Measurements from ENCODE around the gene EIF3D.
A peak's percentile ranks its signal among the peaks of the same experiment; 100 is the strongest.

GRCh38 chr22:36528795-36529751, at the start of gene EIF3D:
- TF ChIP-seq CTCF (IDR thresholded peaks at IDR 0.05 in 2 of 3, conservative IDR thresholded peaks at IDR 0.05 in 1 of 3; ENCODE audit: insufficient read depth in 2 of 3, low read depth in 1 of 3, low read length in 3 of 3) = peak in 2 of 3 experiments; percentile 8 to 14; a peak in 1 of 6 replicates
- no peak for TF ChIP-seq ZNF274 (IDR thresholded peaks at IDR 0.05; ENCODE audit: borderline replicate concordance, low read depth, low read length)
- TF ChIP-seq TBP (optimal IDR thresholded peaks at IDR 0.05; ENCODE audit: low read depth, low read length) = peak; percentile 93

Measured in K562 (cell line).